Fibroblast of mammary gland (primary cell): ENCODE measurements around the gene DMKN.
A peak's percentile ranks its signal among the peaks of the same experiment; 100 is the strongest.

Experiments
- DNase-seq: peaks from one replicate; pipeline ENCODE4 v3.0.0-alpha.2; 2010; ENCODE audit warnings: low read depth
- H3K4me3 ChIP-seq: 2 replicates; pipeline ENCODE4 v1.5.1; 2011; ENCODE audit warnings: low read depth, mild to moderate bottlenecking, low read length, moderate library complexity; ENCODE audit not compliant: control insufficient read depth
- CTCF ChIP-seq: conservative IDR thresholded peaks from 2 replicates; pipeline ENCODE4 v1.5.1; 2011; ENCODE audit warnings: low read depth, low read length, inconsistent platforms; ENCODE audit not compliant: control insufficient read depth, insufficient read depth

Gene DMKN

GRCh38 chr19:35559781-35560180 lies 46.3 kb upstream of the DMKN start:
- no peak for TF ChIP-seq CTCF
- no peak for DNase-seq
- no peak overlapping the region for H3K4me3 ChIP-seq

GRCh38 chr19:35559281-35559659 lies 45.8 kb upstream of the DMKN start:
- no peak for TF ChIP-seq CTCF
- H3K4me3 ChIP-seq = no peak overlapping the region
- DNase-seq = no peak

GRCh38 chr19:35558400-35559280 lies 45.2 kb upstream of the DMKN start:
- no peak overlapping the region for H3K4me3 ChIP-seq
- DNase-seq = no peak
- TF ChIP-seq CTCF = no peak

GRCh38 chr19:35557539-35558399 lies 44.3 kb upstream of the DMKN start:
- no peak for TF ChIP-seq CTCF
- DNase-seq = peak; percentile 41
- H3K4me3 ChIP-seq = peak overlapping the region; percentile 23

- TF ChIP-seq CTCF = no peak
- no peak overlapping the region for H3K4me3 ChIP-seq
- DNase-seq = no peak
These were observed 43.5 kb upstream of the DMKN start for GRCh38 chr19:35556846-35557538.

GRCh38 chr19:35556025-35556590 lies 42.7 kb upstream of the DMKN start:
- no peak overlapping the region for H3K4me3 ChIP-seq
- TF ChIP-seq CTCF = no peak
- no peak for DNase-seq
